Spleen (tissue), 7 donors: Measurements from ENCODE around the gene AP5Z1.

Experiments used
- CTCF ChIP-seq, 11 experiments: fragments of 200-600 bp in 7 of 11; fragments of 450-650 bp in 4 of 11; sonication (generic) in 4 of 11; IDR thresholded peaks in 8 of 11; conservative IDR thresholded peaks in 3 of 11; 1 replicate in 7 of 11; 2 replicates in 4 of 11; pipeline versions ENCODE4 v1.4.0 to v1.8.0; 2016 to 2021; ENCODE audit warnings: antibody characterized with exemption in 11 of 11, inconsistent platforms in 4 of 11, mild to moderate bottlenecking in 1 of 11
- POLR2A ChIP-seq, 3 donors: fragments of 450-650 bp; IDR thresholded peaks; one replicate each; pipeline ENCODE4 v1.5.1; 2017; ENCODE audit warnings: antibody characterized with exemption in 3 of 3, mild to moderate bottlenecking in 1 of 3
- POLR2AphosphoS5 ChIP-seq, 3 donors: sonication (generic); formaldehyde crosslinking; IDR thresholded peaks; one replicate each; pipeline ENCODE4 v1.5.1; 2017; ENCODE audit warnings: antibody characterized with exemption in 3 of 3
- donor health status: DM: no; HTN: no; CAD: no; lungs with moderate emphysema.
- donor health status: DM: no; HTN: no; CAD: no.
- donor health status: DM: no; HTN: no; CAD: no.

GRCh38 chr7:4800487-4800886, 25.1 kb downstream of the AP5Z1 start:
- no peak for TF ChIP-seq CTCF (IDR thresholded peaks at IDR 0.05 in 8 of 11, conservative IDR thresholded peaks at IDR 0.05 in 3 of 11)
- TF ChIP-seq POLR2AphosphoS5 (IDR thresholded peaks at IDR 0.05), result no peak
- no peak for TF ChIP-seq POLR2A (IDR thresholded peaks at IDR 0.05)
